Cardiac muscle cell (in vitro differentiated cells and primary cell): ENCODE measurements around the gene LARP1. TPM values are rescaled to one million over a fixed set of nuclear protein-coding genes. Genes with fewer than 3 reads are reported as not detected.

ENCODE experiments used
- DNase-seq, 2 donors: peaks; one replicate each; pipeline versions ENCODE4 v3.0.0 to v3.0.0-alpha.2; 2010 to 2017; ENCODE audit warnings: low read depth in 1 of 2, low spot score in 1 of 2
- H3K27ac ChIP-seq: fragments of 200-600 bp; sonication (generic); 2 replicates; pipeline ENCODE4 v1.5.1; 2016
- H3K27me3 ChIP-seq: fragments of 200-600 bp; sonication (generic); 2 replicates; pipeline ENCODE4 v1.6.0; 2016; ENCODE audit warnings: control low read depth
- H3K36me3 ChIP-seq: fragments of 200-600 bp; sonication (generic); 2 replicates; pipeline ENCODE4 v1.5.1; 2016; ENCODE audit warnings: control low read depth
- H3K4me1 ChIP-seq: fragments of 200-600 bp; sonication (generic); 2 replicates; pipeline ENCODE4 v1.8.1; 2017; ENCODE audit warnings: low read depth, mild to moderate bottlenecking, mixed run types
- H3K4me3 ChIP-seq: fragments of 200-600 bp; sonication (generic); 2 replicates; pipeline ENCODE4 v1.5.1; 2016; ENCODE audit warnings: mild to moderate bottlenecking
- H3K9me3 ChIP-seq: fragments of 200-600 bp; sonication (generic); 2 replicates; pipeline ENCODE4 v1.5.1; 2017; ENCODE audit warnings: low read depth, mild to moderate bottlenecking, control low read depth
- CTCF ChIP-seq: IDR thresholded peaks from 2 replicates; pipeline ENCODE4 v1.5.1; 2012; ENCODE audit warnings: low read depth, mild to moderate bottlenecking, low read length
- polyA plus RNA-seq: library from polyadenylated mRNA; unstranded; fragments of >200 nt; fragmentation: Nextera tagmentation; extraction: Ambion mirVana; gene quantifications from 2 replicates; pipeline ENCODE4 v1.2.1, GENCODE V29; 2016
- total RNA-seq: library from RNA; depleted of rRNA; stranded (reverse); fragments of >200 nt; gene quantifications from 2 replicates; pipeline ENCODE4 v1.2.3, GENCODE V29; 2016

The LARP1 gene
- total and polyA plus RNA-seq, 2 experiments from 2014 or later: 40.7 to 97.8 TPM

GRCh38 chr5:154773326-154773725, 18.1 kb downstream of the LARP1 start:
- no peak for TF ChIP-seq CTCF
- no peak overlapping the region for H3K4me3 ChIP-seq
- H3K4me1 ChIP-seq: peaks cover 39% of the 10 kb centered on the region
- no peak for DNase-seq
- no peaks in the 10 kb centered on the region for H3K36me3 ChIP-seq
- H3K27ac ChIP-seq: peak overlapping the region; percentile 7
- H3K27me3 ChIP-seq: no peaks in the 10 kb centered on the region
- no peaks in the 10 kb centered on the region for H3K9me3 ChIP-seq

GRCh38 chr5:154776167-154776566, 21.0 kb downstream of the LARP1 start:
- Histone ChIP-seq H3K4me3 (no peak overlapping the region), H3K9me3 (no peaks in the 10 kb centered on the region), H3K27ac (no peak overlapping the region), H3K27me3 (no peaks in the 10 kb centered on the region), H3K36me3 (no peaks in the 10 kb centered on the region), H3K4me1 (peaks cover 17% of the 10 kb centered on the region)
- DNase-seq: no peak
- TF ChIP-seq CTCF: no peak

- Histone ChIP-seq H3K4me3 (no peak overlapping the region), H3K4me1 (peaks cover 19% of the 10 kb centered on the region), H3K9me3 (no peaks in the 10 kb centered on the region), H3K27me3 (no peaks in the 10 kb centered on the region), H3K36me3 (no peaks in the 10 kb centered on the region), H3K27ac (no peak overlapping the region)
- no peak for DNase-seq
- TF ChIP-seq CTCF: no peak
Measured at GRCh38 chr5:154778534-154778933, 23.4 kb downstream of the LARP1 start.

- H3K36me3 ChIP-seq: no peaks in the 10 kb centered on the region
- no peak overlapping the region for H3K27ac ChIP-seq
- no peaks in the 10 kb centered on the region for H3K9me3 ChIP-seq
- H3K4me3 ChIP-seq: no peak overlapping the region
- no peak for TF ChIP-seq CTCF
- no peaks in the 10 kb centered on the region for H3K27me3 ChIP-seq
- peak in 1 of 2 donors; percentile 64 for DNase-seq
- H3K4me1 ChIP-seq: peaks cover 21% of the 10 kb centered on the region
Measured at GRCh38 chr5:154779105-154779504, 23.9 kb downstream of the LARP1 start.

GRCh38 chr5:154780128-154780527, 25.0 kb downstream of the LARP1 start:
- Histone ChIP-seq H3K27ac (peak overlapping the region; percentile 69), H3K4me1 (peaks cover 22% of the 10 kb centered on the region), H3K27me3 (no peaks in the 10 kb centered on the region), H3K4me3 (no peak overlapping the region), H3K9me3 (no peaks in the 10 kb centered on the region), H3K36me3 (no peaks in the 10 kb centered on the region)
- no peak for TF ChIP-seq CTCF
- DNase-seq: no peak

- TF ChIP-seq CTCF: no peak
- no peaks in the 10 kb centered on the region for H3K36me3 ChIP-seq
- H3K4me1 ChIP-seq: peaks cover 32% of the 10 kb centered on the region
- H3K9me3 ChIP-seq: no peaks in the 10 kb centered on the region
- no peaks in the 10 kb centered on the region for H3K27me3 ChIP-seq
- H3K27ac ChIP-seq: peak overlapping the region; percentile 80
- DNase-seq: peak in 1 of 2 donors; percentile 45
- H3K4me3 ChIP-seq: no peak overlapping the region
Measured at GRCh38 chr5:154782326-154782725, 27.1 kb downstream of the LARP1 start.
